MV-4-11 (cell line): ENCODE data around the gene DUSP16.

Experiments
- DNase-seq: peaks from one replicate; lab custom pipeline; 2025; lab: John Stamatoyannopoulos, UW

Gene DUSP16

DNA sequence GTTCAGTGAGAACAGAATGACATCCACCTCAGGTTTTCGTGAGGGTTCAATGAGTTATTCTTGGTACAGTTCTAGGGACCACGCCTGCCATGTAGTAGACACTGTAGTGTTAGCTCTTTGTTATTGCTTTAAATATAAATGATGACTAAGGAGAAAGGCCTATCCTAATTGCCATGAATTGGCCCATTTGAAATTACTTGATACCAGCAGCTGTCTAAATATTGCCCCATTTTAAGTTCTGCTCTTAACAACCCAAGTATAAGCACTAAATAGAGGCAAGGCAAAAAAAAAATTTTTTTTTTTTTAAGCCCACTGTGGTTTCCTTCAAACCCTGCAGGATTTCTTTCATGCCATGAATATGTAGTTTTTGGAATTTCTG lies 121.2 kb downstream of the DUSP16 start:
- DNase-seq: no peak

DNA sequence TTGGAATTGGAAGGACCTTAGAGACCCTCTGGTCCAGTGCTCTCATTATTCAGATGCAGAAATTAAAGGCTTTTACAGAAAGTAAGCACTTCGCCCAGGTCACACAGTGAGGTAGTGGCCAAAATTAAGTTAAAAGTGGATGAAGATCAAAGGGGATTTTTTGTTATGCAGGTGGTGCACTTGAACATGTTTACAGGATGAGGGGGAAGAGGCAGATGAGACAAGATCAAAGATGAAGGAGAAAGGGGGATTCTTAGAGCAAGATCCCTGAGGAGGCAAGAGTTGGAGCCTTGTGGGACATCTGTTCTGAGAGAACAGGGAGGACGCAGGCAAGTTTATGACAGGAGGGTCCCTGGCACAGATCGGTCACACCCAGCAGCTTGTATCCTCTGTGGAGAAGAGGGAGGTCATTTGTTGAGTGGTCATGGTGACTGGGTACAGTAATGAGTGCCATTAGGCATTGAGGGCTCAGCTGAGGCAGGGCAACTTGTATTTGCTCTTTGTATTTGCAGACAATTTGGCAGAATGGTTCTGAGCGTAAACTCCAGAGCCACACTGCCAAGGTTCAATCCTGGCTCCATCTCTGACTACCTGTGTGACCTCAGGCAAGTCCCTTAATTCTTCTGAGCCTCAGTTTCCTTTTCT lies 121.8 kb downstream of the DUSP16 start:
- DNase-seq: no peak

DNA sequence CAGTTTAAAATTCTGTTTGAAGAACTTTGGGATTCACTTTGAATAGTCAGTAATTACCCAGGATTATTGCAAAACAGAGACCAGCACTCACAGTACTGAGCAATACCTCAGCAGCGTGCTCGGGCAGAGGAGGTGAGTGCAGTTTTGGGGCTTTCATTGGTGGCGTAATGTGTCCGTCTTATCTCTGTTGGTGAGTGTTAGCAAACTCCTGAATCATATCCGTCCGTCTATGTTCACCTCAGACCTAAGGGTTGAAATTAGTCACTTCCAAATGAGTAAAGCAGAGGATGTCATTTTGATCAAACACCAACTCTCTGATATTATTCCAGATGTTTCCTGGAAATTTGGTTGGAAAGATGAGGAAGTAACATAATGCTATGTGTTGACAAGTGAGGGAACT lies 123.0 kb downstream of the DUSP16 start:
- DNase-seq: peak; percentile 64

DNA sequence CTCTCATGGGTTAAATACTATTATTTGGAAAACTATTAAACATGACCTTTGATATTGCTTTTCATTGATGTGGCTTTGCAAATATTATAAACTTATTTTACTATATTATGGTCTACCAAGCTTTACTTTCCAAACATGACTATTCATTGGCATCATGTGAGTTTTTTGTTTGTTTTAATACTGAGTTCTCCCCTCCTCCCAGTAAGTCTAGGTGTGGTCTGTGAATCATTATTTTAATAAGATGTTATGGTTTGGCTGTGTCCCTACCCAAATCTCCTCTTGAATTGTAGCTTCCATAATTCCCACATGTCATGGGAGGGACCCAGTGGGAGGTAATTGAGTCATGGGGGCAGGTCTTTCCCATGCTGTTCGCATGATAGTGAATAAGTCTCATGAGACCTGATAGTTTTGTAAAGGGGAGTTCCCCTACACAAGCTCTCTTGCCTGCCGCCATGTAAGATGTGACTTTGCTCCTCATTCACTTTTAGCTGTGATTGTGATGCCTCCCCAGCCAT lies 125.8 kb downstream of the DUSP16 start:
- DNase-seq: no peak

DNA sequence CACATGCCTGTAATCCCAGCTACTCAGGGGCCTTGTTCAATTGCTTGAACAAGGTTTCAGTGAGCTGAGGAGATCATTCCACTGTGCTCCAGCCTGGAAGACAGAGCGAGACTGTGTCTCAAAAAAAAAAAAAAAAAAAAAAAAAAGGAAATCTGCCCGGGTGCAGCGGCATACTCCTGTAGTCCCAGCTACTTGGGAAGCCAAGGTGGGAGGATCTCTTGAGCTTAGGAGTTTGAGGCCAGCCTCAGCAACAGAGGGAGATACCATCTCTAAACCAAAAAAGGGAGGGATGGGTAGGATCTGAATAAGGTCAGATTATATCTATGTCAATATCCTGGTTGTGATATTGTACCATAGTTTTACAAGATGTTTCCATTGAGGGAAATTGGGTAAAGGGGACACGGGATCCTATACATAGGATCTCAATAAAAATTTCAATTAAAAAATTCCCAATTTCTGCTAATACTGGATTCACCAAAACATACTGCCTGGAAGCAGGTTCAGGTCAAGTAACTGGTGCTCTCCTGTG lies 129.4 kb downstream of the DUSP16 start:
- DNase-seq: no peak

DNA sequence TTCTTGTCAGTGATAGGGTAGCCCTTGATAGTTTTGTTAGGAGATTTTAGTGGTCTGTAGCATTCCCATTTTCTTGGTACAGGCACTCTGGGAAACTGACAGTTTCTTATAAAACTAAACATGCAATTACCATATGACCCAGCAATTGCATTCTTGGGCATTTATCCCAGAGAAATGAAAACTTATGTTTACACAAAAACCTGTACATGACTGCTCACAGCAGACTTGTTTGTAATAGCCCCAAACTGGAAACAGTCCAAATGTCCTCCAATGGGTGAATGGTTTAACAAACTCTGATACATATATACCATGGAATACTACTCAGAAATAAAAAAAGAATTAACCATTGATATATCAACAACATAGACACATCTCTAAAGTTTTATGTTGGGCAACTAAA lies 130.3 kb downstream of the DUSP16 start:
- DNase-seq: no peak

DNA sequence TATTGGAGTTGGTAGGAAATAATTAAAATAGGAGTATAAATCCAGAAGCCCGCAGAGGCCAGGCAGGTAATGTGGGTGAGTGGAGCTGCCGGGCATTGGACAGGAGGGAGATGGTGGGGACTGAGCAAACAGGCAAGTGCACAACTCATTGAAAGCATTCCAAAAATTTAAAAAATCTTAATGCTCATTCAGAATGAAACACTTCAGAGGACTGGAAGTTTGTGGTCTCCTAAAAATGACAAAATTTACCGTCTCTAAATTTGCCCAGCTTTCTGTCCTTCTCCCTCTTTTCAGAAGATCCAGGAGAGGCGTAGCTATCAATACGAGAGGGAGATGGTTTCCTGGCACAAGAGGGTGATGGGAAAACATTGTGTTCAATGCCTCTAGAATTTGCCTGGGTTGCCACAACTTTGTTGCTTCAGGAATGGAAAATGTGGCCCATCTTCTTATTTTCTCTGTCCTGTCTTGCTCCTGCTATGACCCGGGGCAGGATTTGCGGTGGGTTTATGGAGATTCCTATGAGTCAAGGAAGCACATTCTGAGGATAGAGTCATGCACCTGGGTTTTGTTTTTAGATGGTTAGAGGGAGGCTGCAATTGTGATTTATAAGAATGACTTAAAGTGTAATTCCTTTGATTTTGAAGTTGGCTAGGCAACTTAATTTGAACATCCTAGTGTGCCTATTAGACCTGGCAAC lies 133.6 kb downstream of the DUSP16 start:
- no peak for DNase-seq

DNA sequence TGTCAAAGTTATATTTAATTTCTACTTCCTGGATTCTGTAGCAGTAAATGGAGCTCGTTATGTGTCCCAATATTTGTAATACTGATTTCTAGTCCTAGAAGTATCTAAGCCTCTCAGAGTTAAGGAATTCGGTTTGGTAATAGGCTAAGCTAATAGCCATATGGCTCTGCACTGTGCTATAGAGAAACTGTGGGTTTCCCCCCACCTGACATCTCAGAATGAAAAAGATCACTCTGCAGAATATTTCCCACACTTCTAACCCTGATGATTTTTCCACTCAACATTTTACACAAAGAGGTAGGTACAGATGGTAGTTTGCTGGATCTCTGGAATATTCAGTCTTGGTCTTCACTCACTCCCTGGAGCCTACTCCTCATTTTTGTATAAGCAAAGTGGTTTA lies 134.6 kb downstream of the DUSP16 start:
- DNase-seq: no peak

GRCh38 chr12:12427568-12427967 lies 135.1 kb downstream of the DUSP16 start:
- no peak for DNase-seq

- DNase-seq: no peak
Measured at GRCh38 chr12:12425616-12426015, 137.0 kb downstream of the DUSP16 start.

GRCh38 chr12:12425001-12425400 lies 137.7 kb downstream of the DUSP16 start:
- DNase-seq: no peak
